ENCODE results near the gene SEC14L5.

SEC14L5 gene

GRCh38 chr16:4994719-4995434, 36.7 kb downstream of the SEC14L5 start:
- H3K4me3 ChIP-seq (ENCODE audit: low read depth, low read length) = no peak overlapping the region
- no peak for DNase-seq (ENCODE audit: low read depth)
- TF ChIP-seq, protein P1, sequence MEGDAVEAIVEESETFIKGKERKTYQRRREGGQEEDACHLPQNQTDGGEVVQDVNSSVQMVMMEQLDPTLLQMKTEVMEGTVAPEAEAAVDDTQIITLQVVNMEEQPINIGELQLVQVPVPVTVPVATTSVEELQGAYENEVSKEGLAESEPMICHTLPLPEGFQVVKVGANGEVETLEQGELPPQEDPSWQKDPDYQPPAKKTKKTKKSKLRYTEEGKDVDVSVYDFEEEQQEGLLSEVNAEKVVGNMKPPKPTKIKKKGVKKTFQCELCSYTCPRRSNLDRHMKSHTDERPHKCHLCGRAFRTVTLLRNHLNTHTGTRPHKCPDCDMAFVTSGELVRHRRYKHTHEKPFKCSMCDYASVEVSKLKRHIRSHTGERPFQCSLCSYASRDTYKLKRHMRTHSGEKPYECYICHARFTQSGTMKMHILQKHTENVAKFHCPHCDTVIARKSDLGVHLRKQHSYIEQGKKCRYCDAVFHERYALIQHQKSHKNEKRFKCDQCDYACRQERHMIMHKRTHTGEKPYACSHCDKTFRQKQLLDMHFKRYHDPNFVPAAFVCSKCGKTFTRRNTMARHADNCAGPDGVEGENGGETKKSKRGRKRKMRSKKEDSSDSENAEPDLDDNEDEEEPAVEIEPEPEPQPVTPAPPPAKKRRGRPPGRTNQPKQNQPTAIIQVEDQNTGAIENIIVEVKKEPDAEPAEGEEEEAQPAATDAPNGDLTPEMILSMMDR (IDR thresholded peaks at IDR 0.05; ENCODE audit: control insufficient read depth, extremely low read depth, insufficient read depth) = no peak

DNA sequence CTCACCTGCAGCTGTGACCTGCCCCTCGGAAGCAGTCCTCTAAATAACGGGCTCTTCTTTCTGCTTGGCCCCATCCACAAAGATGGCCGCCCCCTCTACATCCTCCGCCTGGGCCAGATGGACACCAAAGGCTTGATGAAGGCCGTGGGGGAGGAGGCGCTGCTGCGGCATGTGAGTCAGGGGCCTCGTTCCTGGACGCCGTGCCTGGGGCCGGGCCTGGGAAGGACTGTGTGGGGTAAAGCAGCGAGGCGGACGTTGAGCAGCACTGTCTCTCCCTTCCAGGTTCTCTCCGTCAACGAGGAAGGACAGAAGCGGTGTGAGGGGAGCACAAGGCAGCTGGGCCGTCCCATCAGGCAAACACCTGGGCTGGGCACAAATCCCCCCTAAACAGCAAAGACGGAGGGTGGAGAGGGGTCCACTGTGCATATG, 42.5 kb downstream of the SEC14L5 start:
- TF ChIP-seq, protein P1 (IDR thresholded peaks at IDR 0.05; ENCODE audit: control insufficient read depth, extremely low read depth, insufficient read depth) = no peak
- no peak for DNase-seq (ENCODE audit: low read depth)
- no peak overlapping the region for H3K4me3 ChIP-seq (ENCODE audit: low read depth, low read length)

GRCh38 chr16:5001571-5001970, 43.4 kb downstream of the SEC14L5 start:
- H3K4me3 ChIP-seq (ENCODE audit: low read depth, low read length) = no peak overlapping the region
- TF ChIP-seq, protein P1 (IDR thresholded peaks at IDR 0.05; ENCODE audit: control insufficient read depth, extremely low read depth, insufficient read depth) = no peak
- no peak for DNase-seq (ENCODE audit: low read depth)

DNA sequence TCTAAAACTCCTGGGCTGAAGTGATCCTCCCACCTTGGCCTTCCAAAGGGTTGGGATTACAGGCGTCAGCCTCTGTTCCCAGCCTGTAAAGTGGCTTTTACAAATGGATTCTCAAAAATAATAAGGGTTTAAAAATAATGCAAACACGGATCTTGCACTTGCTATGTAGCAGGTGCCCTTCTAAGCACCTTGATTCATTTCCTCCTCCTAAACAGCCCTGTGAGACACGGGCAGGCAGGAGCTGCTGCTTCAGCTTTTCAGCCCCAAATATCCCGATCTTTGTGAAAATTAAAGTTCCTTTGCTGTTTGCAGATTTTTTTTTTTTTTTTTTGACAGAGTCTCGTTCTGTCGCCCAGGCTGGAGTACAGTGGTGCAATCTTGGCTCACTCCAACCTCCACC, 43.9 kb downstream of the SEC14L5 start:
- H3K4me3 ChIP-seq (ENCODE audit: low read depth, low read length) = no peak overlapping the region
- DNase-seq (ENCODE audit: low read depth) = no peak
- TF ChIP-seq, protein P1 (IDR thresholded peaks at IDR 0.05; ENCODE audit: control insufficient read depth, extremely low read depth, insufficient read depth) = no peak

- TF ChIP-seq, protein P1 (IDR thresholded peaks at IDR 0.05; ENCODE audit: control insufficient read depth, extremely low read depth, insufficient read depth) = no peak
- DNase-seq (ENCODE audit: low read depth) = no peak
- H3K4me3 ChIP-seq (ENCODE audit: low read depth, low read length) = no peak overlapping the region
Observed at GRCh38 chr16:5002699-5003143, 44.6 kb downstream of the SEC14L5 start.

DNA sequence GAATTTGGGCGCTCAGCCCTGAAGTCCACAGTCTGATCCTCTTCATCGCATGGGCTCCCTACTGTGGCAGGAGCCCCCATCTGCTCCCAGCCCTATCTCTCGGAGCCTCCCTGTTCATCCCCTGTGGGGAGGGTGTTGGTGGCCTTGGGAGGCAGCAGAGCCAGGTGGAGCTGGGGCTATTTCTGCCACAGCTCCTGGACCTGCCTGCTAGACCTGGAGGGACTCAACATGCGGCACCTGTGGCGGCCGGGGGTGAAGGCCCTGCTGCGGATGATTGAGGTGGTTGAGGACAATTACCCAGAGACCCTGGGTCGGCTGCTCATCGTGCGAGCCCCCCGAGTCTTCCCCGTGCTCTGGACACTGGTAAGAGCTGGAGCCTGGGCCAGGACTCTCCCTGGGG, 45.1 kb downstream of the SEC14L5 start:
- DNase-seq (ENCODE audit: low read depth) = no peak
- TF ChIP-seq, protein P1 (IDR thresholded peaks at IDR 0.05; ENCODE audit: control insufficient read depth, extremely low read depth, insufficient read depth) = no peak
- H3K4me3 ChIP-seq (ENCODE audit: low read depth, low read length) = no peak overlapping the region

DNA sequence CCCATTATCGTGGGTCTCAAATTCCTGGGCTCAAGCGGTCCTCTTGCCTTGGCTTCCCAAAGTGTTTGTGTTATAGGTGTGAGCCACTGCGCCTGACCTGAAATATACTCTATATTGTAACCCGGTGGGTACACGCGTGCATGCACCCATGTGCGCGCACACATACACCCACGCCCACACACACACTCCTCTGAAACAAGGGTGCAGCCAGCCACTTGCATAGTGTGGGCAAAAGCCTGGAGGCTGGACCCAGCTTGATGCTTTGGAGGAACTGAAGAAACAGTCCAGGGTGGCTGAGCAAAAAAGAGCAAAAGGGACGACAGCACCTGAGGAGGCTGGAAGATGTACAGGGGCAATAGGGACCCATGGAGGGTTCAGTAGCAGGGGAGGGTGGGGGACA, 45.7 kb downstream of the SEC14L5 start:
- TF ChIP-seq, protein P1 (IDR thresholded peaks at IDR 0.05; ENCODE audit: control insufficient read depth, extremely low read depth, insufficient read depth) = no peak
- no peak overlapping the region for H3K4me3 ChIP-seq (ENCODE audit: low read depth, low read length)
- DNase-seq (ENCODE audit: low read depth) = no peak

Data from LNCaP clone FGC (cell line).